ENCODE results near the gene RPL36AL. TPM values are rescaled to one million over a fixed set of nuclear protein-coding genes. Genes with fewer than 3 reads are reported as not detected.
A peak's percentile ranks its signal among the peaks of the same experiment; 100 is the strongest.
"Not testable (repeated sequence)": the region's sequence is repeated elsewhere in the genome, so short reads cannot be mapped to it uniquely, and the experiment has no call there.

The RPL36AL gene
- total RNA-seq, 1 experiment from 2014 or later, result 396 TPM

GRCh38 chr14:49586673-49587460 lies 33.6 kb downstream of the RPL36AL start:
- peak overlapping the region; percentile 48 for H3K27ac ChIP-seq (ENCODE audit: low read length)
- DNase-seq, result peak; percentile 94

GRCh38 chr14:49585803-49586672 lies 34.4 kb downstream of the RPL36AL start, which contains the start of gene RPS29:
RPS29 (minus strand) TSS chr14:49586380; CDS start chr14:49586346, 34 bp downstream.
- DNase-seq, result peak; percentile 100
- Histone ChIP-seq H3K4me1 (ENCODE audit: low read length) (peaks cover 21% of the 10 kb centered on the region), H3K36me3 (ENCODE audit: insufficient read depth, low read length) (peaks cover 35% of the 10 kb centered on the region), H3K27ac (ENCODE audit: low read length) (peak within 1 kb of the TSS; percentile 81), H3K79me2 (ENCODE audit: low read length) (peaks cover 48% of the 10 kb centered on the region), H2AFZ (ENCODE audit: low read length) (peak within 1 kb of the TSS; percentile 38), H3K4me2 (ENCODE audit: low read depth, low read length, poor library complexity, severe bottlenecking) (peak within 1 kb of the TSS; percentile 87), H3K9me3 (ENCODE audit: low read length) (no peaks in the 10 kb centered on the region), H3K9ac (ENCODE audit: low read length) (peak within 1 kb of the TSS; percentile 96), H3K27me3 (ENCODE audit: low read length) (no peaks in the 10 kb centered on the region), H3K4me3 (ENCODE audit: low read length) (peak within 1 kb of the TSS; percentile 95), H4K20me1 (ENCODE audit: insufficient read depth, low read depth, low read length) (peaks cover 33% of the 10 kb centered on the region), H3K9me2 (replicated peaks; ENCODE audit: insufficient read depth, low read length) (no peaks in the 10 kb centered on the region)

More at GRCh38 chr14:49586673-49587460, 33.6 kb downstream of the RPL36AL start:
- H2AFZ ChIP-seq (ENCODE audit: low read length), result peak overlapping the region; percentile 38
- no peaks in the 10 kb centered on the region for H3K9me2 ChIP-seq (replicated peaks; ENCODE audit: insufficient read depth, low read length)
- peak overlapping the region; percentile 95 for H3K4me3 ChIP-seq (ENCODE audit: low read length)
- peaks cover 43% of the 10 kb centered on the region for H3K79me2 ChIP-seq (ENCODE audit: low read length)
- peaks cover 35% of the 10 kb centered on the region for H3K36me3 ChIP-seq (ENCODE audit: insufficient read depth, low read length)
- no peaks in the 10 kb centered on the region for H3K9me3 ChIP-seq (ENCODE audit: low read length)
- H3K4me2 ChIP-seq (ENCODE audit: low read depth, low read length, poor library complexity, severe bottlenecking), result peak overlapping the region; percentile 39
- peak overlapping the region; percentile 96 for H3K9ac ChIP-seq (ENCODE audit: low read length)
- H4K20me1 ChIP-seq (ENCODE audit: insufficient read depth, low read depth, low read length), result peaks cover 33% of the 10 kb centered on the region
- H3K4me1 ChIP-seq (ENCODE audit: low read length), result peaks cover 21% of the 10 kb centered on the region
- no peaks in the 10 kb centered on the region for H3K27me3 ChIP-seq (ENCODE audit: low read length)

- H2AFZ ChIP-seq (ENCODE audit: low read length); H3K27me3 ChIP-seq (ENCODE audit: low read length); H3K9me3 ChIP-seq (ENCODE audit: low read length); H3K9me2 ChIP-seq (replicated peaks; ENCODE audit: insufficient read depth, low read length): not testable (repeated sequence)
- peaks cover 35% of the 10 kb centered on the region for H3K36me3 ChIP-seq (ENCODE audit: insufficient read depth, low read length)
- peak overlapping the region; percentile 81 for H3K27ac ChIP-seq (ENCODE audit: low read length)
- peaks cover 48% of the 10 kb centered on the region for H3K79me2 ChIP-seq (ENCODE audit: low read length)
- peak overlapping the region; percentile 95 for H3K4me3 ChIP-seq (ENCODE audit: low read length)
- peaks cover 21% of the 10 kb centered on the region for H3K4me1 ChIP-seq (ENCODE audit: low read length)
- peak overlapping the region; percentile 96 for H3K9ac ChIP-seq (ENCODE audit: low read length)
- peak overlapping the region; percentile 87 for H3K4me2 ChIP-seq (ENCODE audit: low read depth, low read length, poor library complexity, severe bottlenecking)
- DNase-seq, result peak; percentile 67
- H4K20me1 ChIP-seq (ENCODE audit: insufficient read depth, low read depth, low read length), result peaks cover 35% of the 10 kb centered on the region
Measured at GRCh38 chr14:49584981-49585640, 35.3 kb downstream of the RPL36AL start.

DNA sequence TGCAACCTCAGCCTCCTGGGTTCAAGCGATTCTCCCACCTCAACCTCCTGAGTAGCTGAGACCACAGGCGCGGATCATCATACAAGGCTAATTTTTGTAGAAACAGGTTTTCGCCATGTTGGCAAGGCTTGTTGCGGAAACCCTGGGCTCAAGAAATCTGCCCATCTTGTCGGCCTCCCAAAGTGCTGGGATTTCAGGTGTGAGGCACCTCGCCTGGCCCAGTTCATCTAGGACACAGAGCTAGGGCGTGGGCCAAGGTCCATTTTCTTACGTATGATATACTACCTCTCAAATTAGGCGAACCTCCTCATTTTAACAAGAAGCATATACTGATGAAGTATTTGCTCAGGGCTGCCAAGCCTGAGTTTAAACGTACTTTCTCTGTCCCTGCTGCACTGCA lies 36.4 kb downstream of the RPL36AL start:
- peaks cover 35% of the 10 kb centered on the region for H3K36me3 ChIP-seq (ENCODE audit: insufficient read depth, low read length)
- H3K9me3 ChIP-seq (ENCODE audit: low read length), result no peaks in the 10 kb centered on the region
- no peak overlapping the region for H2AFZ ChIP-seq (ENCODE audit: low read length)
- peak overlapping the region; percentile 87 for H3K4me2 ChIP-seq (ENCODE audit: low read depth, low read length, poor library complexity, severe bottlenecking)
- peaks cover 21% of the 10 kb centered on the region for H3K4me1 ChIP-seq (ENCODE audit: low read length)
- H3K79me2 ChIP-seq (ENCODE audit: low read length), result peaks cover 48% of the 10 kb centered on the region
- no peaks in the 10 kb centered on the region for H3K27me3 ChIP-seq (ENCODE audit: low read length)
- H4K20me1 ChIP-seq (ENCODE audit: insufficient read depth, low read depth, low read length), result peaks cover 41% of the 10 kb centered on the region
- no peak overlapping the region for H3K27ac ChIP-seq (ENCODE audit: low read length)
- DNase-seq, result no peak
- peak overlapping the region; percentile 96; the same call in 1 of the 2 replicates for H3K9ac ChIP-seq (ENCODE audit: low read length)
- H3K9me2 ChIP-seq (replicated peaks; ENCODE audit: insufficient read depth, low read length), result no peaks in the 10 kb centered on the region
- H3K4me3 ChIP-seq (ENCODE audit: low read length), result peak overlapping the region; percentile 95; the same call in 1 of the 2 replicates

- H3K27me3 ChIP-seq (ENCODE audit: low read length), result no peaks in the 10 kb centered on the region
- peak overlapping the region; percentile 87 for H3K4me2 ChIP-seq (ENCODE audit: low read depth, low read length, poor library complexity, severe bottlenecking)
- H3K27ac ChIP-seq (ENCODE audit: low read length), result no peak overlapping the region
- peaks cover 48% of the 10 kb centered on the region for H3K79me2 ChIP-seq (ENCODE audit: low read length)
- peaks cover 21% of the 10 kb centered on the region for H3K4me1 ChIP-seq (ENCODE audit: low read length)
- H3K36me3 ChIP-seq (ENCODE audit: insufficient read depth, low read length), result peaks cover 35% of the 10 kb centered on the region
- no peaks in the 10 kb centered on the region for H3K9me2 ChIP-seq (replicated peaks; ENCODE audit: insufficient read depth, low read length)
- no peaks in the 10 kb centered on the region for H3K9me3 ChIP-seq (ENCODE audit: low read length)
- DNase-seq, result no peak
- no peak overlapping the region for H2AFZ ChIP-seq (ENCODE audit: low read length)
- H3K9ac ChIP-seq (ENCODE audit: low read length), result no peak overlapping the region
- H4K20me1 ChIP-seq (ENCODE audit: insufficient read depth, low read depth, low read length), result peaks cover 44% of the 10 kb centered on the region
- H3K4me3 ChIP-seq (ENCODE audit: low read length), result 0 out of 2 replicates have a peak overlapping the region, but pooled peaks have one; percentile 95
Measured at GRCh38 chr14:49583629-49584028, 36.8 kb downstream of the RPL36AL start.

DNA sequence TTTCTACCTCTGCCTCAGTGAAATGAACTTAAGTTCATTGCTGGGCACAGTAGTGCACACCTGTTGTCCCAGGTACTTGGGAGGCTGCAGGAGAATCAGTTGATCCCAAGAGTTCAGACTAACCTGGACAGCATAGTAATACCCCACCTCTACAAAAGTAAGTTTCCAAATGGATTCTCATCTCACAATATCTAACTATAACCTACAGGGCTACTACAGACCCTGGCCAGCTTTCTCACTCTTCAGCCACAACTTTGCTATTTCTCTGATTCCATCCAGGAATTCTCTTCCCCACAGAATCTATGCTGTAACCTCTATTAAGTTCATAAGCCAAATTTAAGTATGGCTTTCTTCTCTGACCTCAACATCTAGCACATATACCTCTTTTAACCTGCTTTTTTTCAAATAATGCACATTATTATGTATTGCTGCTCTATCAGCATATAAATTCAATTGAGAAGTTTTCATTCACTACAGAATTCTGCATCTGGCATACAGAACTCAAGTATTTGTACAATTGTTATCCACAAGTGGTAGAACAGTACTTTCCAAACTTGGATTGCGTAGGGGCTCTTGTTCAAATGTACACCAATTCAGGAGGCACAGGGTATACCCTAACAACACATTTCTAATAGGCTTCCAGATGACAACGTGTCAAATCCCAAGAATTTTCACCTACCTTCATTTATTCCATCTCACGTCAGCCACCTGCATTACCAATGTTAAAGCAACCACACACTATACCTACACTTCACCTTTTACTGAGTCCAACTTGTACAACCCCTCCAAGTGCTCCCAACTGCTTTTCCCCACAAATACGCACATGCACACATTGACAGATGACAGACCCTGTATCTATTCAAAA lies 38.1 kb downstream of the RPL36AL start:
- Histone ChIP-seq H3K27me3 (ENCODE audit: low read length) (no peaks in the 10 kb centered on the region), H3K4me1 (ENCODE audit: low read length) (peaks cover 21% of the 10 kb centered on the region), H3K27ac (ENCODE audit: low read length) (no peak overlapping the region)

More for the DNA sequence above, 38.1 kb downstream of the RPL36AL start:
- H2AFZ ChIP-seq (ENCODE audit: low read length), result no peak overlapping the region
- no peaks in the 10 kb centered on the region for H3K9me2 ChIP-seq (replicated peaks; ENCODE audit: insufficient read depth, low read length)
- peak; percentile 69 for DNase-seq
- peaks cover 48% of the 10 kb centered on the region for H3K79me2 ChIP-seq (ENCODE audit: low read length)
- H3K36me3 ChIP-seq (ENCODE audit: insufficient read depth, low read length), result peaks cover 41% of the 10 kb centered on the region
- no peak overlapping the region for H3K4me3 ChIP-seq (ENCODE audit: low read length)
- no peaks in the 10 kb centered on the region for H3K9me3 ChIP-seq (ENCODE audit: low read length)
- H3K9ac ChIP-seq (ENCODE audit: low read length), result no peak overlapping the region
- H4K20me1 ChIP-seq (ENCODE audit: insufficient read depth, low read depth, low read length), result peaks cover 44% of the 10 kb centered on the region
- H3K4me2 ChIP-seq (ENCODE audit: low read depth, low read length, poor library complexity, severe bottlenecking), result no peak overlapping the region

Data from Karpas-422 (cell line).